Measurements from ENCODE around the gene KRTAP4-1. TPM values are rescaled to one million over a fixed set of nuclear protein-coding genes. Genes with fewer than 3 reads are reported as not detected.
"Not testable (repeated sequence)": the region's sequence is repeated elsewhere in the genome, so short reads cannot be mapped to it uniquely, and the experiment has no call there.

The KRTAP4-1 gene
- total RNA-seq, 1 donor from 2014 or later = not detected

DNA sequence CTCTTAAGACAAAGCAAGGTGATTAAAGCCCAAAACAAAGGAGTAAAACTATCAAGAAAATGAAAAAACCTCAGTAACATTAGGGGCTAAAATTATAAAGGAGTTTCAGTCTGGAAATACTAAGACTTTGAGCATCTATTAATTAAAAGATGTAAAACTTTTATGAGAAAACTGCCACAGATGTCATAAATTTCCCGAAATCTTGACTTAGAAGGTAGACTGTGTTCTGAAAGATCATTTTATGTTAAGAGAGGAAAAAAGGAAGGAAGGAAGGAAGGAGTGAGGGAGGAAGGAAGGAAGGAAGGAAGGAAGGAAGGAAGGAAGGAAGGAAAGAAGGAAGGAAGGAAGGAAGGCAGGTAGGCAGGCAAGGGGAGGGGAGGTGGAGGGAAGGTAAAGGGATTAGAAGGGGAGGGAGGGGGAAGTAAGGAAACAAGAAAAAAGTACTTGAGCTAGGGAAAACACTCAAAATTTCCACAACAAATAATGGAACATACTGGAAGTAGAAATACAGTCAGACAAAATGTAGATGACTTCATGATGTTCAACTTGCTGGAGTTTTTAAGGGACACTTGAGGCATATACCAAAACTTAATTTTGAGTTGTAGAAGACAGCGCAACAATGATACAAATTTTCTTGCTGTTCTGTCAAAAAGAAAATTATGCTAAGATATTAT lies 37.0 kb downstream of the KRTAP4-1 start:
- Mint-ChIP-seq H3K36me3 (ENCODE audit: low read depth) (peaks cover 4% of the 10 kb centered on the region), H3K27me3 (peaks cover 1% of the 10 kb centered on the region), H3K27ac (no peak overlapping the region), H3K4me3 (no peak overlapping the region), H3K4me1 (no peaks in the 10 kb centered on the region), H3K9me3 (peaks cover 13% of the 10 kb centered on the region)
- ATAC-seq (ENCODE audit: low read depth) = no peak
- DNase-seq = no peak
- ChIA-PET CTCF (no interaction called here), POLR2A (no interaction called here)
- intact Hi-C loops (cut with micrococcal nuclease) = no loop called here
- TF ChIP-seq, protein P1, sequence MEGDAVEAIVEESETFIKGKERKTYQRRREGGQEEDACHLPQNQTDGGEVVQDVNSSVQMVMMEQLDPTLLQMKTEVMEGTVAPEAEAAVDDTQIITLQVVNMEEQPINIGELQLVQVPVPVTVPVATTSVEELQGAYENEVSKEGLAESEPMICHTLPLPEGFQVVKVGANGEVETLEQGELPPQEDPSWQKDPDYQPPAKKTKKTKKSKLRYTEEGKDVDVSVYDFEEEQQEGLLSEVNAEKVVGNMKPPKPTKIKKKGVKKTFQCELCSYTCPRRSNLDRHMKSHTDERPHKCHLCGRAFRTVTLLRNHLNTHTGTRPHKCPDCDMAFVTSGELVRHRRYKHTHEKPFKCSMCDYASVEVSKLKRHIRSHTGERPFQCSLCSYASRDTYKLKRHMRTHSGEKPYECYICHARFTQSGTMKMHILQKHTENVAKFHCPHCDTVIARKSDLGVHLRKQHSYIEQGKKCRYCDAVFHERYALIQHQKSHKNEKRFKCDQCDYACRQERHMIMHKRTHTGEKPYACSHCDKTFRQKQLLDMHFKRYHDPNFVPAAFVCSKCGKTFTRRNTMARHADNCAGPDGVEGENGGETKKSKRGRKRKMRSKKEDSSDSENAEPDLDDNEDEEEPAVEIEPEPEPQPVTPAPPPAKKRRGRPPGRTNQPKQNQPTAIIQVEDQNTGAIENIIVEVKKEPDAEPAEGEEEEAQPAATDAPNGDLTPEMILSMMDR (IDR thresholded peaks at IDR 0.05) = no peak

DNA sequence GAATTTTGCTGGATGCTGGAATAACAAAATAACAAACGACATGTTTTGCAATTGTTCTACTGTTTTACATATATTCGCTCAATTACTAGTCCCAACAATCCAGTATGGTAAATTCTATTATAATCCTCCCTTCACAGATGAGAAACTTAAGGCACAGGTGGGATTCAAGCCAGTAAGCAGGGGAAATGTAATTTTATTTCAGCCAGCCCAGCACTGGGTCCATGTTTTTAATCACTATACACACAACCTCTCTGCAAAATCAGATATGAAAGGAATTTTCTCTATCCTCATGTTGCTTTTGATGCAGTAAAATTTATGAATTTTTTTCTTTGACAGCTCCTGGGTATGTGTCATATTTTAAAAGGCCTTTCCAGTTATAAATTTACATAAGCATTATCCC lies 39.5 kb downstream of the KRTAP4-1 start:
- ATAC-seq (ENCODE audit: low read depth) (no peak), DNase-seq (no peak)
- no peak overlapping the region for H3K27ac Mint-ChIP-seq
- no peak overlapping the region for H3K4me3 Mint-ChIP-seq
- POLR2A ChIA-PET = no interaction called here
- peaks cover 24% of the 10 kb centered on the region for H3K9me3 Mint-ChIP-seq
- intact Hi-C loops (cut with micrococcal nuclease) = no loop called here
- peaks cover 3% of the 10 kb centered on the region for H3K27me3 Mint-ChIP-seq
- CTCF ChIA-PET = no interaction called here
- peaks cover 4% of the 10 kb centered on the region for H3K36me3 Mint-ChIP-seq (ENCODE audit: low read depth)
- H3K4me1 Mint-ChIP-seq = no peaks in the 10 kb centered on the region
- TF ChIP-seq, protein P1 (IDR thresholded peaks at IDR 0.05) = no peak

DNA sequence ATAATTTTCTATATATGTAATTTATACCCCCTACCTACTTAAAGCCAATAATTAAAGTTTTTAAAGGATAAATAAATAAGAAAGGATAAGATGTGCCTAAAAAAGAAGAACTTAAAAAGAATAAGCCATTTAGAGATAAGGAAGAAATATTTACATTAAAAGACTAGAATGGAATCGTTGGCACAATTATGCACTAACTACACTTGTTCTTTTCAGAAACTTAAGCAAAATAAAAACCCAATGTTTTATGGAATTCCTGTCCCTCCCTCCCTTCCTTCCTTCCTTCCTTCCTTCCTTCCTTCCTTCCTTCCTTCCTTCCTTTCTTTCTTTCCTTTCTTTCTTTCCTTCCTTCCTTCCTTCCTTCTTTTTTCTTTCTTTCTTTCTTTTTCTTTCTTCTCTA lies 39.9 kb downstream of the KRTAP4-1 start:
- H3K4me1 Mint-ChIP-seq = no peaks in the 10 kb centered on the region
- no peak overlapping the region for H3K27ac Mint-ChIP-seq
- H3K36me3 Mint-ChIP-seq (ENCODE audit: low read depth) = peaks cover 4% of the 10 kb centered on the region
- ATAC-seq (ENCODE audit: low read depth) = no peak
- TF ChIP-seq, protein P1 (IDR thresholded peaks at IDR 0.05) = no peak
- CTCF ChIA-PET = no interaction called here
- peaks cover 3% of the 10 kb centered on the region for H3K27me3 Mint-ChIP-seq
- H3K9me3 Mint-ChIP-seq = peaks cover 24% of the 10 kb centered on the region
- DNase-seq = no peak
- intact Hi-C loops (cut with micrococcal nuclease) = no loop called here
- POLR2A ChIA-PET = no interaction called here
- no peak overlapping the region for H3K4me3 Mint-ChIP-seq

DNA sequence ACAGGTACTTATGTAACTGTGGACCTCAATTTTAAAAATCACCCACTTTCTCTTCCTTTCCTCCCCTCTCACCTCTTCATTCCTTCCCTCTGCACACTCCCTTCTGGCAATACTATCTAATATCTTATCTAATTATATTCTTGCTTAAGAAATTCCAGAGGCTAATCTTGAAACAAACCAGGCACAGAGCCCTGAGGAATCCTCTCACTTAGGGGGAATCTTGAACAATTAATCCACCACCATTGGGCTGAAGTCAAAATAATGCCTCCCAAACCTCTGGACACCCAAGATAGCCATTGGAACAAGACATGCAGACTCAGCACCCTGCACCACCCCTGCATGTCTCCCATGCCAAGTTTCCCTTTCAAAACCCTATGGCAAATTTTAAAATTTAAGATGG lies 43.4 kb downstream of the KRTAP4-1 start:
- CTCF ChIA-PET = no interaction called here
- DNase-seq (no peak), ATAC-seq (ENCODE audit: low read depth) (no peak)
- Mint-ChIP-seq H3K4me1 (no peaks in the 10 kb centered on the region), H3K9me3 (peaks cover 36% of the 10 kb centered on the region), H3K36me3 (ENCODE audit: low read depth) (peaks cover 7% of the 10 kb centered on the region), H3K27ac (no peak overlapping the region), H3K27me3 (peaks cover 12% of the 10 kb centered on the region), H3K4me3 (no peak overlapping the region)
- POLR2A ChIA-PET = no interaction called here
- TF ChIP-seq, protein P1 (IDR thresholded peaks at IDR 0.05) = no peak
- intact Hi-C loops (cut with micrococcal nuclease) = no loop called here

DNA sequence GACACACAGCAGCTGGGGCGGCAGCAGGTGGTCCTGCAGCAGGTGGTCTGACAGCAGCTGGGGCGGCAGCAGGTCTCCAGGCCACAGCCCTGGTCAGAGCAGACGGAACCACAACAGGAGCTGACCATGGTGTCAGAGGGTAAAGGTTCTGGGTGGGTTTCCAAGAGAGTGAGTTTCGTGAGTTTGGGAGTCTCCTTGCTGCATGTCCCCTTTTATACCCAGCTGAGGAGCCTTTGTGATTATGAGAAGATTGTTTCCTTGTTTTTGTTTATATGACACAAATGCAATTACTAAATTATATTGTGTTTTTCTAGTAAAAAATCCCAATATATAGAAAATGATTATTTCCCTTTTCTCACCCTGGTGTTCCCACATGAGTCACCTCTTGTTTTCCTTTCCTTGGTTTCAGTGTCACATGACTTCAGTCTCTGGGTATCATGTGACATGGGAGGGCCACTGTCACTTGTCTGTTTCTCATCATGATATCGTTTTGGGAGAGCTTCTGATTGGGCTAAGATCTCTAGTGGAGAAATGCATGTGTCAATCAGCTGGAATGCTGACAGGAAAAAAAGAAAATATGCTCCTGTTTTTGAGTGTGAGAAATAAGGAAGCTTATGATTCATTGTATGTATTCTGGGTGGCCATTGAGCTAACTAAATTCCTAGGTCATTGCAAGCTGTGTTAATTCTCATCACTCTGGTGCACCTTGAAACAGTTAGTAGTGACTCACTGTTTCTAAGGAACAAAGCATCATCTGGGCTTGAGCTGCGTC lies 44.2 kb downstream of the KRTAP4-1 start, which contains the start of gene KRTAP4-6:
Gene KRTAP4-6 (minus strand): TSS at position 185 of the 772 bp plus-strand sequence. CDS start 57 bp downstream, at position 128.
- intact Hi-C loops (cut with micrococcal nuclease) = no loop called here
- POLR2A ChIA-PET = no interaction called here
- Mint-ChIP-seq H3K9me3 (peaks cover 36% of the 10 kb centered on the region), H3K27me3 (peaks cover 12% of the 10 kb centered on the region), H3K27ac (no peak within 1 kb of the TSS), H3K4me3 (no peak within 1 kb of the TSS), H3K4me1 (no peaks in the 10 kb centered on the region), H3K36me3 (ENCODE audit: low read depth) (peaks cover 7% of the 10 kb centered on the region)
- TF ChIP-seq, protein P1 (IDR thresholded peaks at IDR 0.05) = no peak
- ATAC-seq (ENCODE audit: low read depth) (no peak), DNase-seq (no peak)
- CTCF ChIA-PET = no interaction called here

DNA sequence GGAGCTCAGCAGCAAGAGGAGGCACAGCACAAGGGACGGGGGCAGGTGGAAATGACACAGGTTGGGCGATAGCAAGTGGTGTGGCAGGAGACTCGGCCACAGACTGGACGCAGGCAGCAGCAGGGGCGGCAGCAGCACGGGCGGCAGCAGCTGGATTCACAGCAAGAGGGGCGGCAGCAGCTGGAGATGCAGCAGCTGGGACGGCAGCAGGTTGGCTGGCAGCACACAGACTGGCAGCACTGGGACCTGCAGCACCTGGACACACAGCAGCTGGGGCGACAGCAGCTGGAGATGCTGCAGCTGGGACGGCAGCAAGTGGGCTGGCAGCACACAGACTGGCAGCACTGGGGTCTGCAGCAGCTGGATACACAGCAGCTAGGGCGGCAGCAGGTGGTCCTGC lies 44.8 kb downstream of the KRTAP4-1 start:
- peaks cover 36% of the 10 kb centered on the region for H3K9me3 Mint-ChIP-seq
- ATAC-seq (ENCODE audit: low read depth); intact Hi-C loops (cut with micrococcal nuclease); H3K36me3 Mint-ChIP-seq (ENCODE audit: low read depth); DNase-seq; CTCF ChIA-PET; H3K4me1 Mint-ChIP-seq; H3K4me3 Mint-ChIP-seq; H3K27ac Mint-ChIP-seq; POLR2A ChIA-PET: not testable (repeated sequence)
- H3K27me3 Mint-ChIP-seq = peaks cover 12% of the 10 kb centered on the region
